OCI-LY3 (cell line): ENCODE data around the gene INHBE.

Experiments
- EZH2phosphoT487 ChIP-seq: fragments of 200-600 bp; shearing (Covaris generic); IDR thresholded peaks from 2 replicates; pipeline ENCODE4 v1.6.1; 2018; ENCODE audit warnings: antibody characterized with exemption, mixed run types, low read depth
- TF ChIP-seq, protein P1 (sequence below): fragments of 200-600, 300-600 bp; sonication (generic); IDR thresholded peaks from 2 replicates; pipeline ENCODE4 v1.5.1; 2014; ENCODE audit warnings: antibody characterized with exemption, low read length, low read depth

GRCh38 chr12:57439762-57440266 lies 15.3 kb upstream of the INHBE start:
- TF ChIP-seq, protein P1, sequence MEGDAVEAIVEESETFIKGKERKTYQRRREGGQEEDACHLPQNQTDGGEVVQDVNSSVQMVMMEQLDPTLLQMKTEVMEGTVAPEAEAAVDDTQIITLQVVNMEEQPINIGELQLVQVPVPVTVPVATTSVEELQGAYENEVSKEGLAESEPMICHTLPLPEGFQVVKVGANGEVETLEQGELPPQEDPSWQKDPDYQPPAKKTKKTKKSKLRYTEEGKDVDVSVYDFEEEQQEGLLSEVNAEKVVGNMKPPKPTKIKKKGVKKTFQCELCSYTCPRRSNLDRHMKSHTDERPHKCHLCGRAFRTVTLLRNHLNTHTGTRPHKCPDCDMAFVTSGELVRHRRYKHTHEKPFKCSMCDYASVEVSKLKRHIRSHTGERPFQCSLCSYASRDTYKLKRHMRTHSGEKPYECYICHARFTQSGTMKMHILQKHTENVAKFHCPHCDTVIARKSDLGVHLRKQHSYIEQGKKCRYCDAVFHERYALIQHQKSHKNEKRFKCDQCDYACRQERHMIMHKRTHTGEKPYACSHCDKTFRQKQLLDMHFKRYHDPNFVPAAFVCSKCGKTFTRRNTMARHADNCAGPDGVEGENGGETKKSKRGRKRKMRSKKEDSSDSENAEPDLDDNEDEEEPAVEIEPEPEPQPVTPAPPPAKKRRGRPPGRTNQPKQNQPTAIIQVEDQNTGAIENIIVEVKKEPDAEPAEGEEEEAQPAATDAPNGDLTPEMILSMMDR, result no peak
- TF ChIP-seq EZH2phosphoT487, result no peak
